ENCODE data around the gene ADM5.

ADM5 gene

DNA sequence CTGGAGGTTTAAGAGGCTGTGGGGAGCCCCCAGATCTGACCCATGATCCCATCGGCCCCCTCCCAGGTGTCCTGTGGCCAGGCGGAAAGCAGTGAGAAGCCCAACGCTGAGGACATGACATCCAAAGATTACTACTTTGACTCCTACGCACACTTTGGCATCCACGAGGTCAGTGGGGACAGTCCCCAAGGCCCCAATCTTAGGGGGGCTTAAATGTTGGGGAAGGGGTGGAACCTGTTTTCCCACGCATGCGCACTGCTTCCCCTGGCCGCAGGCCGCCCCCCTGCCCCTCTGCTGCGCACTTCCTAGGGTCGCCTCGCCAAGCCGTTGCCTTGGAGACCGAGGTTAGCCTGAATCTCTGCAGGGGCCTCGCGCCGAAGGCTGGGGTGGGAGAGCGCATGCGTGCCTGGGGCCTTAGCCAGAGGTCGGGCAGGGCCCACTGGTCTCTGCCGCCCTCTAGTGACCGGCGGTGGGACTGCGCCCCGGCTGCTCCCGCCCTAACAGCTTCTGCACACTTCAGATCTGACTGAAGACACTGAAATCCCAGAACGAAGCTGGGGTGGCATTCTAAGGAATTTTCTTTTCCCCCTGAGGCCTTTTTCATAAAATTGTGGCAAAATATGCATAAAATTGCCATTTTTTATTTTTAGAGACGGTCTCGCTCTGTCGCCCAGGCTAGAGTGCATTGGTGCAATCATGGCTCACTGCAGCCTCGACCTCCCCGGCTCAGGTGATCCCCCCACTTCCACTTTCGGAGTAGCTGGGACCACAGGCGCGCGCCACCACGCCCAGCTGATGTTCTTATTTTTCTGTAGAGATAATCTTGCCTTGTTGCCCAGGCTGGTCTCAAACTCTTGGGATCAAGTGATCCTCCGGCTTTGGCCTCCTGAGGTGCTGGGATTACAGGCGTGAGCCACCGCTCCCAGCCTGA, 8.7 kb upstream of the ADM5 start:
- peak; percentile 89 to 94 for DNase-seq

DNA sequence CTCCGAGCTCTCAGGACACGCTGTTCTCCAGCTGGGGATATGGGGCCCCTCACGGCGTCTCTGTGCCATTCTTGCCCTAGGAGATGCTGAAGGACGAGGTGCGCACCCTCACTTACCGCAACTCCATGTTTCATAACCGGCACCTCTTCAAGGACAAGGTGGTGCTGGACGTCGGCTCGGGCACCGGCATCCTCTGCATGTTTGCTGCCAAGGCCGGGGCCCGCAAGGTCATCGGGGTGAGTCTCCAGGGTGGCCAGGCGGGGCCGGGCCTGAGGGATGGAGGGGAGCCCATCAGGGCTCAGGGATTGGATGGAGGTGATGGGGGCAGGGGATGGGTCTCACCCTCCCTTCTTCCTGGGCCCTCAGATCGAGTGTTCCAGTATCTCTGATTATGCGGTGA, 7.6 kb upstream of the ADM5 start:
- no peak for DNase-seq

DNA sequence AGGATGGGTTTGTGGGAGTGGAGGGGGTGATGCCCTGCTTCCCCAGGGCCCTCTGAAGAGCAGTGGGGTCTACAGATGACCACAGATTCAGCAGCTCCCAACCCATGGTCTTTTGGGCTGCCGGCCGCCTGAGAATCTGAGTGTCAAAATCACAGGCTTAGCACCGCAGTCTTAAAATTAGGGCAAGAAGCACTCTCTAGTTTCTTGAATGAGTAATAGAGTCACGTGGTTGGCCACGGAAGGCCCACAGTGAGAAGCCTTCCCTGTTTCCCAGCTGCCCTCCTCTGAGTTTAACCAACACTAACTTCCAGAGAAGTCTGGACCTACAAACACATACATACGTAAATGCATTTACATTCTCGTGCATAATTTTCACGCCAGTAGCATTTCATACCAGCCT, 7.1 kb upstream of the ADM5 start:
- peak in 1 of 2 donors; percentile 8 for DNase-seq

DNA sequence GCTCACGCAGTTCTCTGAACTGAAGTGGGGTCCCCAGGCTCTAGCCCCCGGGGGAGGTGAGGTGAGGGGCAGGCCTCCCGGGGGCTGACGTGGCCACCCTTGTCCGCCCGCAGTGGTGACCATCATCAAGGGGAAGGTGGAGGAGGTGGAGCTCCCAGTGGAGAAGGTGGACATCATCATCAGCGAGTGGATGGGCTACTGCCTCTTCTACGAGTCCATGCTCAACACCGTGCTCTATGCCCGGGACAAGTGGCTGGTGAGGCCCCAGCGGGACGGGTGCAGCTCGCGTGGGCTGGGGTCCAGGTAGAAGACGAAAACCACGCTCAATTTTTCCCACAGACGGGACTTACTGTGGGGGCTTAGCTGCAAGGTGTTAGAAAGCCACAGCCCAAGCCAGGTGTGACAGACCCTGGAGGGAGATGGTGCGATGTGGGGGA, 5.6 kb upstream of the ADM5 start:
- no peak for DNase-seq

DNA sequence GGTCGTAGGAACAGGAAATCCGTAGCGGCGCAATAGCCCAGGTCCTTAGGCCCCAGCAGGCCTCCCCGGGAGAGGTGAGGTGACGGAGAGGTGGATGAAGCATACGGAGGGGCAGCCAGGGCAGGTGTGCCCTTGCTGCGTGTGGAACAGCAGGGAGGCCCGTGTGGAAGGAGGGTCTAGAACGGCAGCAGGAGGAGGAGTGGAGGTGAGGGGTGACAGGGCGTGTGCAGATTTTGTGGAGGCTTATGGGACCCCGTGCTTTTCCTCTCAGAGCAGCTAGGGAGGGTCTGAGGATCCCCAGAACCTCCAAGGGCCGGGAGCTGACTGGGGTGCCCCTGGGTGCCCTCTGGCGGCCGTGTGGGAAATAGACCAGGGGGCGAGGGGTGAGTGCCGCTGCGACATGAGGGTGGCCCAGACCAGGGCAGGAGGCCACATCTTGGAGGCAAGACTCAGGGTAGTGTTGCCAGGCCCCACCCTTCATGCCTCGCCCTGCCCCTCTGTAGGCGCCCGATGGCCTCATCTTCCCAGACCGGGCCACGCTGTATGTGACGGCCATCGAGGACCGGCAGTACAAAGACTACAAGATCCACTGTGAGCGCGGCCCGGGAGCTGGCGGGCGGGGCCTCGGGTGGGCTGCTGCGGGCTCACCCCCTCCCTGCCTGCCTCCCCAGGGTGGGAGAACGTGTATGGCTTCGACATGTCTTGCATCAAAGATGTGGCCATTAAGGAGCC, 5.0 kb upstream of the ADM5 start:
- no peak for DNase-seq

DNA sequence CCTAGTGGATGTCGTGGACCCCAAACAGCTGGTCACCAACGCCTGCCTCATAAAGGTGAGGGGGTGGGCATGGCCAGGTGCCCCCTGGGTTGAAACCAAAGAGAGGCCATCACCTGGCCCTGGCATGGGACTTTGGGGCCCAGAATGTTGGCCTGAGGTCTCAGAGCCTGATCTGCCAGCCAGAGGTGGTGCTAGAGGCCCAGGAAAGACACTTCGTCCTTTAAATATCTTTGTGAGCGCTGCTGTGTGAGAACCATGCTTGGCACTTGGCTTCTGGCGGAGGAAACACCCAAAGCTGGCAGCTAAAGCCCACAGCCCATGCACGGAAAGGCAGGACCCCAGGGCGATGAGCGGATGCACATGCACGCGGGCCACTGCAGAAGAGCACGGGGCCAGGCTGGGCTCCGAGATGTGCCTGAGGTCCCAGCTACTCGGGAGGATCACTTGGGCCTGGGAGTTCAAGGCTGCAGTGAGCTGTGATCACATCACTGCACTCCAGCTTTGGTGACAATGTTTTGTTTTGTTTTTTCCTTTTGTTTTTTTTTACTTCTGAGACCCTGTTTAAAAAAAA, 4.3 kb upstream of the ADM5 start:
- DNase-seq = no peak

DNA sequence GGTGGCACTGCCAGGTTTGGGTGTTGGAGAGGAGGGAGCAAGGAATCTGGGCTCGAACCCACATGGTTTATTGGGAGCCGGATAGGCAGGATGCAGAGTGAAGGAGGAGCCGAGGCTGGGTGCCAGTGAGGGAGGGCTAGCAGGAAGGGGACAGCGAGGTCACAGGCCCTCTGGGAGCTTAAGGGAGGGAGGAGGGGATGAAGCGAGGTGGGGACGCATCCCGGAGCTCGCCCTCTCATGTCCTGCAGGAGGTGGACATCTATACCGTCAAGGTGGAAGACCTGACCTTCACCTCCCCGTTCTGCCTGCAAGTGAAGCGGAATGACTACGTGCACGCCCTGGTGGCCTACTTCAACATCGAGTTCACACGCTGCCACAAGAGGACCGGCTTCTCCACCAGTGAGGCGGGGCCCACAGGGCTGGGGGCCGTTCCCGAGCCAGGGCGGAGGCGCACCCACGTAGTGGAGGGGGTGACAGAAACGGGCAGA, 3.5 kb upstream of the ADM5 start:
- no peak for DNase-seq

DNA sequence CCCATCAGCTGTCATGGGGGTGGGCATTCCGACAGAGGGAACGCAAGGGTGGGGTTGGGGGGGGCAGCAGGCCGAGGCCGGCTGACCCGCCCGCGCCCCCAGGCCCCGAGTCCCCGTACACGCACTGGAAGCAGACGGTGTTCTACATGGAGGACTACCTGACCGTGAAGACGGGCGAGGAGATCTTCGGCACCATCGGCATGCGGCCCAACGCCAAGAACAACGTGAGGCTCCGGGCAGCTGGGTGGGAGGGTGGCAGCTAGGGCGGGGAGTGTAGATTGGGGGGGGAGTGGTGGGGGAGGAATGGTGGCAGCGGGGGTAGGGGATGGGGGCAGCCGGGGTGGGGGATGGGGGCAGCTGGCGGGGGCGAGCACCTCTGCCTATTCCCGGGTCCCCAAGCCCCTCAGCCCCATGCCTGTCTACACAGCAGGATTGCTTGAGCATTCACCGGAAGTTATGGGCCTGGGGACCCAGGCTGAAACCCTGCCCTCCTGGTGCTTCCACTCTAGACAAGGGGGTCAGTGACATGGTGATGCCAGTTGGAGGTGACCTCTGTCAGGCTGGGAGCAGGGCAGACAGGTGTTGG, 2.8 kb upstream of the ADM5 start:
- no peak for DNase-seq

DNA sequence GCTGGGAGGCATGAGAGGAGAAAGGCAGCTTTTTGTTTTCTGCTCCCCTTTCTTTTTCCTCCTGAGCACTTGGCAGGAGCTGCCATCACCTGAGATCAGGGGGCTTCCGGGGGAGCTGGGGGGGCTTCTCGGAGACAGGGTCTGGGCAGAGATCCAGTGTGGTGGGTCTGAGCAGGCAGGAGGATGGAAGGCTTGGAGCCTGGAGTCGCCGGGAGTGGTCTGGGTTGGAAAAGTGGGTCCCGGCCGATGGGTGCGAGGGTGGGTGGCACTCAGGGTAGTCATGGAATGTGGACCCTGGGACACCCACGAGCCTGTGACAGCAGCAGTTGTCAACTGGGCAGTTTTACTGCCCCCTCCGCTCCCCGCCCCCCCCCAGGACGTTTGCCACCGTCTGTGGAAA, 2.2 kb upstream of the ADM5 start:
- DNase-seq = no peak

DNA sequence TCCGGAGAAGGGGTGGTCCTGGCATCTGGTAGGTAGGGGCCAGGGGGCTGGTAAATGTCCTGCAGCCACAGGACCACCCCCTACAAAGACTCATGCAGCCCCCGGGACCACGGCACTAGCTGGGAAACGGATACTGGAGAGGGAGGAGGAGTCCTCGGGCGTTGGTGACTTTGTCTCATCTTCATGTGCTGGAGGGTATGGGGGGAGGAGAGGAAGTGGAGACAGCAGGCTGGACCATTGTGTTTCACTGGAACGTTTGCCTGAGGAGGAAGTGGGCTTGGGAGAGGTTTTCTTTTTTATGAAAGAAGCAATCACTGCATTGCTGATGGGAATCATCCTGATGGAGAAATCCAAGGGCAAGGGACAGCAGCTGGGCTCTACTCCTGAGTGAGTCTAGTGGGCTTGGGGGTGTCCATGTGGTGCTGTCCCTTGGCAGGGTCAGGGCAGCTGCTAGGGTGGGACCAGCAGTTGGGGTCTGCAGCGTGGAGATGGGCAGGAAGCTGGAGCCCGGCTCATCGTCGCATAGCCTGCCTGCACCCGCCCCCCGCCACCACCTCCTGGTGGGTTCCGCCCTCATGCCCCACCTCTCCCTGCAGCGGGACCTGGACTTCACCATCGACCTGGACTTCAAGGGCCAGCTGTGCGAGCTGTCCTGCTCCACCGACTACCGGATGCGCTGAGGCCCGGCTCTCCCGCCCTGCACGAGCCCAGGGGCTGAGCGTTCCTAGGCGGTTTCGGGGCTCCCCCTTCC, 1.7 kb upstream of the ADM5 start:
- DNase-seq = peak; percentile 41 to 55

DNA sequence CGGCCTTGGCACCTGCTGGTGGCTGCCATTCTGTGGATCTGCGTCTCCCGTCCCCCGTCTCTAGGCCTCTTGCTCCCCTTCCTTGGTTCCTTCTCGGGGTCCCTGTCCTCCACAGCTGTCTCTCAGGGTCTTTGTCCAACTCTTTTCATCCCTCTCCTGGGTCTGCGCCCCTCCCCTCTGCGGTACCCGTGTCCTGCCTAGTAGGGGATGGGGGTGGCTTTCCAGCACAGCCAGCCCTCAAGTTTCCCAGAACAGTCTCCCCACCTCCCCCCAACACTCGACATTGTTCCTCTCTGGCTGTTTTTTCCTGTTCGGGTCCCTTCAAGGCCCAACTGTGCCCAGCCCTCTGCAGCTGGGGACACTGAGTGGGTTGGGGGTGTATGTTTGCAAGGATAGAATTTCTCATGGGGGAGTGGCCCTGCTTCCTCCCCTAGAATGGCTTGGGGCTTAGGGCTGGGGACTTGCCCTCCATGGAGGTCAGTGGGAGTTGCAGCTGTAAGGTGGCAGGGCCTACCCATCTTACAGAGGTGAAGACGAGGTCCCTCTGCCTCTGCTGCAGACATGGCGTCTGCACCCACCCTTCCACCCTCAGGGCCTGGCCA, 762 bp upstream of the ADM5 start:
- DNase-seq = no peak

DNA sequence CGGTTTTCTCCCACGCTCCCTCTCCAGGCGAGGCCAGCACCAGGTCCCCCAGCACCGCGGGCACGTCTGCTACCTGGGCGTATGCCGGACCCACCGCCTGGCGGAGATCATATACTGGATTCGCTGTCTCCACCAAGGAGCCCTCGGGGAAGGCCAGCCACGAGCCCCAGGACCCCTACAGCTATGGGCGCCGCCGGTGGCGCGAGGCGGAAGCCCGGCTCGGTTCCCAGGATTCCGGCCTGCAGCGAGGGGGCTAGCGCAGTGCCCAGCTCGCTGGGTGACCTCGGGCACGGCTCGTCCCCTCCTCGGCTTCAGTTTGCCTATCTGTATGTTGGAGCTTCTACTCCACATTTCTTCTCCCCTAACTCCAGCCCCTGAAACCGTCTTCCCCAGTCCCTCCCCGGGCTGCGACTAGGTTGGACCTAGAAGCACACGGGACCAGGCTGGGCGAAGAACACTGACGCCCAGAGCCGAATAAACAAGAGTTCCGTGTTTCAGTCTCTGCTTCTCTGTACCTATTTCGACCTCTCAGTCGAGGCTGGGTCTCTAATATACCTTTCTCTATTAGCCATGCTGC, 773 bp downstream of the ADM5 start:
- no peak for DNase-seq

DNA sequence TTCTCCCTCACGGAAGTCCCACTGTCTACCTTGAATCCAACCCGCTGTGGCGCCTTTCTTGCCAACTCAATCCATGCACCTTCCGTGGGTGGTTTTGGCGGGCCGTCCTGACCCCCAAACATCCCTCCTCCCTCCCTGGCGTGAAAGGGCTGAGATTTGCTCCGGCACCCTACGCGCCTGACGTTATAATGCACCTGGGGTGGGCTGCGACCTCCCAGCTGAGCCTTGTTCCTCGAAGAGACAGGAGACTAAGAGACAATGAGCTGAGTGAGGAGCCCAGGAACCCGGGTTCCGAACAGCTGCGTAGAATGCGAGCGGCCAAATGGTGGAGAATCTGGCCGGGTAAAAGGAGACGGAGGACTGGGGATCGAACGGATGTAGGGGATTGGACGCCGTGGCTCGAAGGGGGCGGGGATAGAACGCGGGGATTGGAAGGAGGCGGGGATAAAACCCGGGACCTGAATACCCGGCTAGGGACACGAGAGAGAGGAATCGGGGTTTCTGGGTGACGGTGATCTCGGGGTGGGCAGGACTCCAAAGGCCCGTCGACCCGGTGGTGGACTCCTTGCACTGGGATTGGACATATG, 1.4 kb downstream of the ADM5 start, which contains the start of gene CPT1C:
Gene CPT1C, plus strand, starts transcription at position 461 of the 587 bp plus-strand sequence. CDS start 1,137 bp downstream, outside the sequence.
- DNase-seq = no peak

DNA sequence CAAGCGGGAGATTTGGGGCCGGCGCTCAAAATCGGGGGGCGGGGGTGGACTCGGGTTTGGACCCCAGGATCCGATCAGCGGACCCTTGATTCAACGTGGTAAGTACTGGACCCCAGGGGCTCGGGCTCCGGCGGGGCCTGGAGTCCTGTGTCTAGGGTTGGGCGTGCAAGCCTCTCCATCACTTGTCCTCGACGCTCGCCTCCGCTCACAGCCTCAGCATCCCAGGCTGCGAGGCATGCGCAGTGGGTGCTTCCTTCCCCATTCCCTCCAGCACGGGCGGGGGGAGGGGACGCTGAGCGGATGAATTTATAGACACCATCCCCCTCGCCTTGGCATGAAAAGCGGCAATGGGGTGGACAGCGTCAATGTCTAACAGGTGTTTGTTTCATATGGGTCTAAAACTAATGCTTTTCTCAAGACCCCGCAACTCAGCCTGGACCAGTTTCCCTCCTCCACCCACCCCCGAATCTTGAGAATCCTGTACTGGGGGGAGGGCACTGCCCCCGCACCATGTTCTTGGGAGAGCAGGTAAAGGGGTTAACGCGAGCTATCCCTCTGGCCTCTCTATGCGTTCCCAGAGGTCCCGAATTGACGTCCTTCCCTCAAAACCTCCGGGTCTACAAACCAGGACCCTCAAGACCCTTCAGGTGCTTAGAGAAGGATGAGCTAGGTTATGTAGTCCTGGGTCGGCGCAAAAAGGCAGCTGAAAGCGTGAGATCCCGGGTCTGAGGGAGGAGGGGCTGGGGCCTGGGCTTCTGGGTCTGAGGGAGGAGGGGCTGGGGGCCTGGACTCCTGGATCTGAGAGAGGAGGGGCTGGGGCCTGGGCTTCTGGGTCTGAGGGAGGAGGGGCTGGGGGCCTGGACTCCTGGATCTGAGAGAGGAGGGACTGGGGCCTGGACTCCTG, 2.1 kb downstream of the ADM5 start:
- peak in 1 of 2 donors; percentile 8 for DNase-seq

DNA sequence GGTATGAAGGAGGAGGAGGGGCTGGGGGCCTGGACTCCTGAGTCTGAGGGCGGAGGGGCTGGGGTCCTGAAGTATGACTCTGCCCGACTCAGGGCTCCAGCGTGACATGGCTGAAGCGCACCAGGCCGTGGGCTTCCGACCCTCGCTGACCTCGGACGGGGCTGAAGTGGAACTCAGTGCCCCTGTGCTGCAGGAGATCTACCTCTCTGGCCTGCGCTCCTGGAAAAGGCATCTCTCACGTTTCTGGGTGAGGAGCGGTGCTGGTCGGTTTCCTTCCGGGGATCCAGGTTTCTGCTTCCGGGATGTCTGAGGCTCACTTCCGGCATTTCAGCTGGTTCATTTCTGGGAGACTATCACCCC, 2.7 kb downstream of the ADM5 start:
- no peak for DNase-seq

DNA sequence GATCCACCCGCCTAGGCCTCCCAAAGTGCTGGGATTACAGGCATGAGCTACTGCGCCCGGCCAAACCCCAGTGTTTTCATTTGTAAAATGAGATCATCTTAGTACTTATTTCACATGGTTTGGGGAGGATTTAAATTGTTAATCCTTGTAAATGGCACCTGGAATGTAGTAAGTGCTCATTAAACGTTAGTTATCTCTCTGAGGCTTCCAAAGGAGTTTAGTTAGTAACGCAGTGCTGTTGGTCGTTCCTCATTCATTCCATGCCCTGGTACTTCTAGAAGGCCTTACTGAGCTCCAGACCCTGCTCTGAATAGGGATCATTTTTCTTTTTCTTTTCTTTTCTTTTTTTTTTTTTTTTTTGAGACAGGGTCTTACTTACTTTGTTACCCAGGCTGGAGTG, 6.7 kb downstream of the ADM5 start:
- no peak for DNase-seq

DNA sequence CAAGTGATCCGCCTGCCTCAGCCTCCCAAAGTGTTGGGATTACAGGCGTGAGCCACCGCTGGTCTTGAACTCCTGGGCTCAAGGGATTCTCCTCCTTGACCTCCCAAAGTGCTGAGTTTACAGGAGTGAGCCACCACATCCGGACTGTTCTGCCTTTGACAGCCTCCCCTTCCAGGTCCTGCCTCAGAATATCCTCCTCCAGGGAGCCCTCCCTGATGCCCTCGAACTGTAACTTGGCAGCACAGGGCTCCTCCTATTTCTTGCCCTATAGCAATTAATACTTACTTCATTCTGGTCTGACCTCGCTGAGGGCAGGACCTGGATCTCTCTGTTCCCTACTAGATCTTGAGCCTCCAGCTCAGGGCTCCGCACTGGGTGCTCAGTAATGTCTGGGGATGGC, 7.5 kb downstream of the ADM5 start:
- no peak for DNase-seq

DNA sequence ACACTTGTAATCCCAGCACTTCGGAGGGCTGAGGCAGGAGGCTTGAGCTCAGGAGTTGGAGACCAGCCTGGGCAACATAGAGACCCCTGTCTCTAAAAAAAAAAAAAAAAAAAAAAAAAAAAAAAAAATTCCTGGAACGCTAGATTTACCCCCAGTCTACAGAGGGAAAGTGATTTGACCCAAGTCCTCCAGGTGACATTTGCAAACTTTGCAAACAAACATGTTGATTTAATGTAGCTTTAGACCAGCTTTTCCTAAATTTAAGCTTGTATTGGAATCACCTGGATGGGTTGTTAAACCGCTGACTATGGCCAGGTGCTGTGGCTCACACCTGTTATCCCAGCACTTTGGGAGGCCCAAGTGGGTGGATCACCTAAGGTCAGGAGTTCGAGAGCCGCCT, 10.0 kb downstream of the ADM5 start:
- no peak for DNase-seq

DNA sequence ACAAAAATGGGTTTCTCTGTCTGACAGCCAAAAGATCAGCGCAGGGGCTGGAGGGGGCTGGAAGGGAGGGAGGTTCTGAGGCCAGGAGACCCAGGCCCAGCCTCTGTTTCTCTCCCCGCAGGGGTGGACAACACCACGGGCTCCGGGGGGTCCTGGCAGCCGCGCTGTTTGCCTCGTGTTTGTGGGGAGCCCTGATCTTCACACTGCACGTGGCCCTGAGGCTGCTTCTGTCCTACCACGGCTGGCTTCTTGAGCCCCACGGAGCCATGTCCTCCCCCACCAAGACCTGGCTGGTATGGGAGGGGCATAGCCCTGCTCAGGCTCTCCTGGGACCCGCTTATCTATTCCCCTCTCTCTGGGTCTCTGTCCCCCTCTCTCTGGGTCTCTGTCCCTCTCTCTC, 11.2 kb downstream of the ADM5 start:
- DNase-seq = no peak

DNA sequence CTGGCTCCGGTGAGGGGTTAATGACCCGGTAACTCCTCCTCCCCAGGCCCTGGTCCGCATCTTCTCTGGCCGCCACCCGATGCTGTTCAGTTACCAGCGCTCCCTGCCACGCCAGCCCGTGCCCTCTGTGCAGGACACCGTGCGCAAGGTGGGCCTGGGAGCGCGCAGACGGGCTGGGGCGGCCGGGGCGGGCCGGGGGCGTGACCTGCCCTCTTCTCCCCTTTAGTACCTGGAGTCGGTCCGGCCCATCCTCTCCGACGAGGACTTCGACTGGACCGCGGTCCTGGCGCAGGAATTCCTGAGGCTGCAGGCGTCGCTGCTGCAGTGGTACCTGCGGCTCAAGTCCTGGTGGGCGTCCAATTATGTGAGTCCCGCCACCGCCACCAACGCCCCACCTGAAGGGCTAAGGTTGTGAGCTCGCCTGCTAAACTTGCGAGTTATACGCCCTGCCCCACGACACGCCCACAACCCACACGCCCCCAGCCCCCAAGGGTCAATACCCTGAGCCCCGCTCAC, 11.9 kb downstream of the ADM5 start:
- no peak for DNase-seq
